IPS-NIHi7 (cell line): ENCODE data around the gene SOX9.
"Not testable (repeated sequence)": the region's sequence is repeated elsewhere in the genome, so short reads cannot be mapped to it uniquely, and the experiment has no call there.

Source experiments
- DNase-seq: peaks from one replicate; pipeline ENCODE4 v3.0.0; 2012; ENCODE audit warnings: mixed read lengths; ENCODE audit errors: extremely low spot score

Gene SOX9

GRCh38 chr17:72126575-72127486 lies 6.0 kb downstream of the SOX9 start:
- DNase-seq, result no peak

GRCh38 chr17:72128039-72128438 lies 7.2 kb downstream of the SOX9 start:
- no peak for DNase-seq

GRCh38 chr17:72134608-72135394 lies 14.0 kb downstream of the SOX9 start:
- no peak for DNase-seq

GRCh38 chr17:72135546-72136325 lies 14.9 kb downstream of the SOX9 start:
- DNase-seq, result no peak

- no peak for DNase-seq
These were observed 15.9 kb downstream of the SOX9 start for GRCh38 chr17:72136692-72137091.

- no peak for DNase-seq
These were observed 16.3 kb downstream of the SOX9 start for GRCh38 chr17:72137161-72137560.

- DNase-seq, result no peak
These were observed 18.4 kb downstream of the SOX9 start for GRCh38 chr17:72139212-72139611.

- DNase-seq, result no peak
These were observed 20.5 kb downstream of the SOX9 start for GRCh38 chr17:72141336-72141735.

GRCh38 chr17:72142097-72142496 lies 21.3 kb downstream of the SOX9 start:
- not testable (repeated sequence) for DNase-seq

- DNase-seq, result no peak
These were observed 21.8 kb downstream of the SOX9 start for GRCh38 chr17:72142614-72143013.

GRCh38 chr17:72143245-72143644 lies 22.4 kb downstream of the SOX9 start:
- DNase-seq, result no peak

GRCh38 chr17:72144101-72144500 lies 23.3 kb downstream of the SOX9 start:
- DNase-seq, result no peak

- no peak for DNase-seq
These were observed 24.7 kb downstream of the SOX9 start for GRCh38 chr17:72145562-72145961.

GRCh38 chr17:72145962-72146361 lies 25.1 kb downstream of the SOX9 start:
- DNase-seq, result no peak

- DNase-seq, result no peak
These were observed 25.6 kb downstream of the SOX9 start for GRCh38 chr17:72146371-72146770.

- DNase-seq, result peak; percentile 86
These were observed 30.0 kb downstream of the SOX9 start for GRCh38 chr17:72150632-72151460.

GRCh38 chr17:72151565-72152386 lies 31.0 kb downstream of the SOX9 start:
- peak; percentile 79 for DNase-seq

- DNase-seq, result no peak
These were observed 31.6 kb downstream of the SOX9 start for GRCh38 chr17:72152387-72152929.

- DNase-seq, result no peak
These were observed 38.4 kb downstream of the SOX9 start for GRCh38 chr17:72158895-72159885.
